ENCODE measurements around the gene OR52H1. TPM values are rescaled to one million over a fixed set of nuclear protein-coding genes. Genes with fewer than 3 reads are reported as not detected.
A peak's percentile ranks its signal among the peaks of the same experiment; 100 is the strongest.

The OR52H1 gene
- polyA plus RNA-seq (2013): not detected in 2 replicates

DNA sequence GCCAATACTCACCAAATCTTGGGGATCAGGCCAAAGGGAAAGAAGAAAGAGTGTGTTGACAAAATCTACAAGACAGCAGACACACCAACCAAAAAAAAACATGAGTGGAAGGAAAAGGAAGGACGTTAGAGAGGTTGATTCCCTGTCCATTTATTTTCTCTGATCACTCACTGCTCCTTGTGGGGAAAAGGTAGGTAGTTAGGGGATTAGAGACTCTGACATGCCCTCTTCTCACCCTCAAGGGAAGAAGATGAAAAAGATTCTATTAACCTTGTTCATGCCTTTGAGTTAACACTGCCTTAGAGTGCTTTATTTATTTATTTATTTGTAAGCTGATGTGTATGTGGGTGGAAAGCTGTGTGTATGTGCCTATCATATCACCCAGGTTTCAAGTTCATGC lies at the start of gene OR52H1:
Gene OR52H1 (minus strand): TSS at position 101 of the 400 bp plus-strand sequence. CDS start 3,035 bp downstream, outside the sequence.
- Histone ChIP-seq H3K4me1 (ENCODE audit: control insufficient read depth in 1 of 2, insufficient read depth in 2 of 2, low read length in 2 of 2) (no peaks in the 10 kb centered on the region), H4K12ac (ENCODE audit: low read depth, low read length) (no peak within 1 kb of the TSS), H3K79me1 (ENCODE audit: low read length) (no peaks in the 10 kb centered on the region), H3K36me3 (ENCODE audit: control insufficient read depth in 1 of 2, insufficient read depth in 2 of 2, low read length in 2 of 2) (no peaks in the 10 kb centered on the region), H3K4ac (ENCODE audit: low read depth, low read length) (no peak within 1 kb of the TSS), H2AFZ (ENCODE audit: insufficient read depth, low read length, poor library complexity) (no peak within 1 kb of the TSS), H4K8ac (ENCODE audit: low read depth, low read length) (no peak within 1 kb of the TSS), H2BK12ac (ENCODE audit: low read length) (no peak within 1 kb of the TSS), H3K9ac (ENCODE audit: low read length) (no peak within 1 kb of the TSS), H2AK5ac (ENCODE audit: low read length) (no peak within 1 kb of the TSS), H3K27ac (ENCODE audit: low read depth, low read length) (no peak within 1 kb of the TSS), H3K23ac (ENCODE audit: low read length) (no peak within 1 kb of the TSS), H3K9me3 (ENCODE audit: insufficient read depth, low read depth, low read length) (no peaks in the 10 kb centered on the region), H3K14ac (ENCODE audit: low read length) (no peak within 1 kb of the TSS), H2BK5ac (ENCODE audit: low read depth, low read length, poor library complexity) (no peak within 1 kb of the TSS), H3K27me3 (ENCODE audit: insufficient read depth, low read length) (no peaks in the 10 kb centered on the region), H2BK120ac (ENCODE audit: insufficient read depth, low read length, poor library complexity) (no peak within 1 kb of the TSS), H3K18ac (ENCODE audit: low read length) (no peak within 1 kb of the TSS), H3K4me3 (ENCODE audit: low read depth, low read length) (no peak within 1 kb of the TSS), H3K79me2 (ENCODE audit: control insufficient read depth, insufficient read depth, low read length, poor library complexity) (no peaks in the 10 kb centered on the region), H3K4me2 (ENCODE audit: low read length) (no peak within 1 kb of the TSS), H4K91ac (ENCODE audit: low read depth, low read length) (no peak within 1 kb of the TSS)
- no CpG with 5 or more reads among the region's 1 CpG for WGBS (ENCODE audit: extremely low coverage, insufficient coverage, insufficient read length)
- DNase-seq: no peak

DNA sequence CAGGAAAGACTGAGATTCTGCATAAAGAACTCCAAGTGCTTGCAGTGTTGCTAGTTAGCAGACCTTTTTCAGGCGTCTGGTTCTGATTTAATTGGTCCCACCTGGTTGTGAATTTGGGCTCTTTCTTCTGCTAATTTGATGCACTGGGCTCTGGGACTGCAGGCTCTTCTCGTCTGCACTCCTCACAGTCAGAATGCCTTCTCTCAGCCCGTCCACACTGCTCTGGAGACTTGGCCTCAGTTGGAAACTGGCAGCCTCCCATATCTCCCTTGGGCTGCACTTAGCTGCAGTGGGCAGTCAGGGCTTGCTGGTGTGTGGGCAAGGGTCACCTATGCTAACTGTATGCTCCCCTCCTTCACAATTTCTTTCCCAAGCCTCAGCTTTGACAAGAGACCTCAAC lies 49.6 kb upstream of the OR52H1 start:
- DNase-seq: no peak
- H3K14ac ChIP-seq (ENCODE audit: low read length): no peak overlapping the region
- H3K9me3 ChIP-seq (ENCODE audit: insufficient read depth, low read depth, low read length): no peaks in the 10 kb centered on the region
- no peak overlapping the region for H2BK12ac ChIP-seq (ENCODE audit: low read length)
- no peaks in the 10 kb centered on the region for H3K27me3 ChIP-seq (ENCODE audit: insufficient read depth, low read length)
- H3K4me3 ChIP-seq (ENCODE audit: low read depth, low read length): no peak overlapping the region
- H3K4ac ChIP-seq (ENCODE audit: low read depth, low read length): no peak overlapping the region
- no peaks in the 10 kb centered on the region for H3K36me3 ChIP-seq (ENCODE audit: control insufficient read depth in 1 of 2, insufficient read depth in 2 of 2, low read length in 2 of 2)
- no peak overlapping the region for H2BK120ac ChIP-seq (ENCODE audit: insufficient read depth, low read length, poor library complexity)
- H2AK5ac ChIP-seq (ENCODE audit: low read length): no peak overlapping the region
- peaks cover 3% of the 10 kb centered on the region for H3K79me2 ChIP-seq (ENCODE audit: control insufficient read depth, insufficient read depth, low read length, poor library complexity)
- peak overlapping the region; percentile 49 for H3K4me2 ChIP-seq (ENCODE audit: low read length)
- WGBS (ENCODE audit: extremely low coverage, insufficient coverage, insufficient read length): no CpG with 5 or more reads among the region's 3 CpGs
- no peak overlapping the region for H4K12ac ChIP-seq (ENCODE audit: low read depth, low read length)
- H3K27ac ChIP-seq (ENCODE audit: low read depth, low read length): no peak overlapping the region
- peak overlapping the region; percentile 14 for H4K8ac ChIP-seq (ENCODE audit: low read depth, low read length)
- H2BK5ac ChIP-seq (ENCODE audit: low read depth, low read length, poor library complexity): no peak overlapping the region
- no peak overlapping the region for H2AFZ ChIP-seq (ENCODE audit: insufficient read depth, low read length, poor library complexity)
- H3K23ac ChIP-seq (ENCODE audit: low read length): no peak overlapping the region
- H4K91ac ChIP-seq (ENCODE audit: low read depth, low read length): no peak overlapping the region
- peaks cover 4 to 8% of the 10 kb centered on the region in 2 experiments for H3K4me1 ChIP-seq (ENCODE audit: control insufficient read depth in 1 of 2, insufficient read depth in 2 of 2, low read length in 2 of 2)
- H3K9ac ChIP-seq (ENCODE audit: low read length): no peak overlapping the region
- H3K18ac ChIP-seq (ENCODE audit: low read length): no peak overlapping the region
- peaks cover 6% of the 10 kb centered on the region for H3K79me1 ChIP-seq (ENCODE audit: low read length)

DNA sequence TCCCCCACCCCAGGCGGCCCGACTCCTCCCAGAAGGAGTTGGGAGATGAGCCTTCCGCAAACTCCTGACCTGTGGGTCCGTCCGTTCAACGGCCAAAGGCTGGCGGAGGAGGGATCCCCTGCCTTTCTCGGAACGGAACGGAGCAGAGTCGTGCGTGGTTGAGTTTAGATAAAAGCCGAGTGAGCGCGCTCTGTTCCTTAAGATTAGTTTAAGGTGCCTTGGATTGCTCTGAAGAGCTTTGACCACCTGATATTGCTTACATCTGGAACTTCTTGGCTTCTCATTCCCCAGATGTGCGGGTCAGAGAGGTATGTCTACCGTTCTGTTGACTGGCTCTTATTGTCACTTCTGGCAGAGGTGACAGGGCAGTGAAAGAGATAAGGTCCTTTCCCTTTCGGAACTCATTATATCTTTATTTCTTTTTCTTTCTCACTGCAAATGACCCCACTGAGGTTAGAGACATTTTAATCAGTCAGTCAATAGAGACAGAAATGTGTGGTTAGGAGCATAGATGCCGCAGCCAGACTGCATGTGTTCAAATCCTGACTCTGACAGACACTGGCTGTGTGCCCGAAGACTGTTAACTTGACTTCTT lies 48.4 kb upstream of the OR52H1 start, which contains the start of gene TRIM6:
Gene TRIM6 (plus strand): TSS at position 31 of the 595 bp plus-strand sequence. CDS start 261 bp downstream, at position 292.
- peak within 1 kb of the TSS; percentile 83 for H3K4ac ChIP-seq (ENCODE audit: low read depth, low read length)
- peak within 1 kb of the TSS; percentile 51 for H4K8ac ChIP-seq (ENCODE audit: low read depth, low read length)
- H3K4me1 ChIP-seq (ENCODE audit: control insufficient read depth in 1 of 2, insufficient read depth in 2 of 2, low read length in 2 of 2): peaks cover 4% of the 10 kb centered on the region in 2 experiments
- H3K4me3 ChIP-seq (ENCODE audit: low read depth, low read length): peak within 1 kb of the TSS; percentile 75
- H3K4me2 ChIP-seq (ENCODE audit: low read length): peak within 1 kb of the TSS; percentile 73
- peak within 1 kb of the TSS; percentile 61 for H4K91ac ChIP-seq (ENCODE audit: low read depth, low read length)
- H3K36me3 ChIP-seq (ENCODE audit: control insufficient read depth in 1 of 2, insufficient read depth in 2 of 2, low read length in 2 of 2): no peaks in the 10 kb centered on the region
- DNase-seq: peak; percentile 45 to 62
- no peaks in the 10 kb centered on the region for H3K9me3 ChIP-seq (ENCODE audit: insufficient read depth, low read depth, low read length)
- H2BK120ac ChIP-seq (ENCODE audit: insufficient read depth, low read length, poor library complexity): no peak within 1 kb of the TSS
- peaks cover 3% of the 10 kb centered on the region for H3K79me2 ChIP-seq (ENCODE audit: control insufficient read depth, insufficient read depth, low read length, poor library complexity)
- peak within 1 kb of the TSS; percentile 51 for H2AFZ ChIP-seq (ENCODE audit: insufficient read depth, low read length, poor library complexity)
- peak within 1 kb of the TSS; percentile 40 for H4K12ac ChIP-seq (ENCODE audit: low read depth, low read length)
- peak within 1 kb of the TSS; percentile 3 for H3K14ac ChIP-seq (ENCODE audit: low read length)
- no CpG with 5 or more reads among the region's 20 CpGs for WGBS (ENCODE audit: extremely low coverage, insufficient coverage, insufficient read length)
- no peaks in the 10 kb centered on the region for H3K27me3 ChIP-seq (ENCODE audit: insufficient read depth, low read length)
- peak within 1 kb of the TSS; percentile 60 for H3K9ac ChIP-seq (ENCODE audit: low read length)
- H3K79me1 ChIP-seq (ENCODE audit: low read length): peaks cover 6% of the 10 kb centered on the region
- H3K18ac ChIP-seq (ENCODE audit: low read length): no peak within 1 kb of the TSS
- H2AK5ac ChIP-seq (ENCODE audit: low read length): peak within 1 kb of the TSS; percentile 36
- H3K23ac ChIP-seq (ENCODE audit: low read length): no peak within 1 kb of the TSS
- peak within 1 kb of the TSS; percentile 1 for H2BK5ac ChIP-seq (ENCODE audit: low read depth, low read length, poor library complexity)
- peak within 1 kb of the TSS; percentile 79 for H3K27ac ChIP-seq (ENCODE audit: low read depth, low read length)
- H2BK12ac ChIP-seq (ENCODE audit: low read length): no peak within 1 kb of the TSS

DNA sequence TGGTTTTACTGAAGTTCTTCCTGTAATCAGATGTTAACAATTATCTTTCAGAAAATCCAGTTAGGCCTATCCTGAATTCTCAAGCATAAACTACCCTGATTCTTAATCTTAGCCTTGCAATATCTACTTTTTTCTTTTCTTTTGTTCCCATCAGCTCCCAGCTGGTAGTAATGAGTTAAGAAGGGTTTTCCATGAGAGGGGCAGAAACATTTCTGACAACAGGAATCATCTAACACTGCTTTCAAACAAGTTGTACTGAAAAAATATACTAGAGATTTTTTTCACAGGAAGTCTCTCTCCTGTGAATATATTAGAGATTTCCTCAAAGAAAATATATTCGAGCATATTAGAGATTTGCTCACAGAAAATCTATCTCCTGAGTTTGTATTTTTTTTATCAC lies 44.8 kb upstream of the OR52H1 start:
- H3K79me2 ChIP-seq (ENCODE audit: control insufficient read depth, insufficient read depth, low read length, poor library complexity): peaks cover 3% of the 10 kb centered on the region
- no peaks in the 10 kb centered on the region for H3K27me3 ChIP-seq (ENCODE audit: insufficient read depth, low read length)
- no peak overlapping the region for H3K9ac ChIP-seq (ENCODE audit: low read length)
- no peak overlapping the region for H2BK120ac ChIP-seq (ENCODE audit: insufficient read depth, low read length, poor library complexity)
- DNase-seq: no peak
- H3K79me1 ChIP-seq (ENCODE audit: low read length): peaks cover 6% of the 10 kb centered on the region
- no peak overlapping the region for H3K14ac ChIP-seq (ENCODE audit: low read length)
- H3K23ac ChIP-seq (ENCODE audit: low read length): no peak overlapping the region
- H2BK12ac ChIP-seq (ENCODE audit: low read length): no peak overlapping the region
- no CpG with 5 or more reads among the region's 1 CpG for WGBS (ENCODE audit: extremely low coverage, insufficient coverage, insufficient read length)
- no peak overlapping the region for H3K4ac ChIP-seq (ENCODE audit: low read depth, low read length)
- H3K27ac ChIP-seq (ENCODE audit: low read depth, low read length): no peak overlapping the region
- no peak overlapping the region for H3K4me3 ChIP-seq (ENCODE audit: low read depth, low read length)
- no peak overlapping the region for H4K8ac ChIP-seq (ENCODE audit: low read depth, low read length)
- no peak overlapping the region for H2AFZ ChIP-seq (ENCODE audit: insufficient read depth, low read length, poor library complexity)
- no peak overlapping the region for H2AK5ac ChIP-seq (ENCODE audit: low read length)
- peaks cover 4% of the 10 kb centered on the region for H3K9me3 ChIP-seq (ENCODE audit: insufficient read depth, low read depth, low read length)
- H3K4me1 ChIP-seq (ENCODE audit: control insufficient read depth in 1 of 2, insufficient read depth in 2 of 2, low read length in 2 of 2): peaks cover 3 to 4% of the 10 kb centered on the region in 2 experiments
- H4K12ac ChIP-seq (ENCODE audit: low read depth, low read length): no peak overlapping the region
- no peak overlapping the region for H3K4me2 ChIP-seq (ENCODE audit: low read length)
- H2BK5ac ChIP-seq (ENCODE audit: low read depth, low read length, poor library complexity): no peak overlapping the region
- no peak overlapping the region for H3K18ac ChIP-seq (ENCODE audit: low read length)
- H3K36me3 ChIP-seq (ENCODE audit: control insufficient read depth in 1 of 2, insufficient read depth in 2 of 2, low read length in 2 of 2): no peaks in the 10 kb centered on the region
- no peak overlapping the region for H4K91ac ChIP-seq (ENCODE audit: low read depth, low read length)
